Karpas-422 (cell line): ENCODE data around the gene PACS2. TPM values are rescaled to one million over a fixed set of nuclear protein-coding genes. Genes with fewer than 3 reads are reported as not detected.

Experiments
- total RNA-seq: library from RNA; depleted of rRNA; stranded (reverse); fragments of >200 nt; shearing (Covaris generic); gene quantifications from 2 replicates; pipeline ENCODE4 v1.2.3, GENCODE V29; 2014; ENCODE audit warnings: low replicate concordance; rRNA removed

The PACS2 gene
- total RNA-seq, 1 experiment from 2014 or later = 32.4 TPM

Other genes with a start within 250 kb of the PACS2 start
- not detected in 2 replicates for gene GPR132, start 249.3 kb upstream of the PACS2 start, total RNA-seq
- 0.29 TPM in 1 of 2 replicates, not detected in the other for gene JAG2, start 146.0 kb upstream of the PACS2 start, total RNA-seq
- 20.6 and 30.1 TPM in 2 replicates for gene NUDT14, start 133.4 kb upstream of the PACS2 start, total RNA-seq
- gene BTBD6, start 66.2 kb upstream of the PACS2 start, total RNA-seq = 58.9 and 130 TPM in 2 replicates
- 19.0 and 54.9 TPM in 2 replicates for gene BRF1, start 13.7 kb upstream of the PACS2 start, total RNA-seq
- gene TEX22, start 83.8 kb downstream of the PACS2 start, total RNA-seq = 0.67 and 1.7 TPM in 2 replicates
- gene MTA1, start 105.1 kb downstream of the PACS2 start, total RNA-seq = 94.6 and 204 TPM in 2 replicates
- 0.45 TPM in 1 of 2 replicates, not detected in the other for gene CRIP2, start 160.1 kb downstream of the PACS2 start, total RNA-seq
- gene CRIP1, start 172.1 kb downstream of the PACS2 start, total RNA-seq = 140 and 285 TPM in 2 replicates
- 9.8 and 35.6 TPM in 2 replicates for gene TEDC1, start 176.5 kb downstream of the PACS2 start, total RNA-seq
- 0.18 TPM in 1 of 2 replicates, not detected in the other for gene TMEM121, start 211.8 kb downstream of the PACS2 start, total RNA-seq